ENCODE results near the gene C1QTNF3. TPM values are rescaled to one million over a fixed set of nuclear protein-coding genes. Genes with fewer than 3 reads are reported as not detected.

Gene C1QTNF3
- total RNA-seq, 1 donor from 2014 or later = 1.5 TPM

GRCh38 chr5:34007201-34007620 lies 35.8 kb downstream of the C1QTNF3 start:
- Mint-ChIP-seq H3K27ac (ENCODE audit: unreplicated experiment) (peak overlapping the region; percentile 88), H3K4me1 (ENCODE audit: low read depth) (peaks cover 53% of the 10 kb centered on the region), H3K27me3 (ENCODE audit: low read depth) (no peaks in the 10 kb centered on the region), H3K9me3 (ENCODE audit: low read depth) (no peaks in the 10 kb centered on the region), H3K36me3 (ENCODE audit: low read depth) (peaks cover 12% of the 10 kb centered on the region), H3K4me3 (ENCODE audit: unreplicated experiment) (peak overlapping the region; percentile 87)
- no peak for DNase-seq (ENCODE audit: low spot score)
- no peak for TF ChIP-seq CTCF (IDR thresholded peaks at IDR 0.05)

- DNase-seq (ENCODE audit: low spot score) = no peak
- Mint-ChIP-seq H3K4me1 (ENCODE audit: low read depth) (peaks cover 59% of the 10 kb centered on the region), H3K4me3 (ENCODE audit: unreplicated experiment) (no peak overlapping the region), H3K9me3 (ENCODE audit: low read depth) (no peaks in the 10 kb centered on the region), H3K27ac (ENCODE audit: unreplicated experiment) (no peak overlapping the region), H3K27me3 (ENCODE audit: low read depth) (no peaks in the 10 kb centered on the region), H3K36me3 (ENCODE audit: low read depth) (peaks cover 14% of the 10 kb centered on the region)
- no peak for TF ChIP-seq CTCF (IDR thresholded peaks at IDR 0.05)
Observed at GRCh38 chr5:34005681-34006080, 37.3 kb downstream of the C1QTNF3 start.

- Mint-ChIP-seq H3K27me3 (ENCODE audit: low read depth) (no peaks in the 10 kb centered on the region), H3K4me3 (ENCODE audit: unreplicated experiment) (no peak overlapping the region), H3K4me1 (ENCODE audit: low read depth) (peaks cover 59% of the 10 kb centered on the region), H3K36me3 (ENCODE audit: low read depth) (peaks cover 14% of the 10 kb centered on the region), H3K9me3 (ENCODE audit: low read depth) (no peaks in the 10 kb centered on the region), H3K27ac (ENCODE audit: unreplicated experiment) (no peak overlapping the region)
- DNase-seq (ENCODE audit: low spot score) = no peak
- no peak for TF ChIP-seq CTCF (IDR thresholded peaks at IDR 0.05)
Observed at GRCh38 chr5:34005211-34005610, 37.8 kb downstream of the C1QTNF3 start.

- Mint-ChIP-seq H3K9me3 (ENCODE audit: low read depth) (no peaks in the 10 kb centered on the region), H3K27ac (ENCODE audit: unreplicated experiment) (peak overlapping the region; percentile 49), H3K27me3 (ENCODE audit: low read depth) (no peaks in the 10 kb centered on the region), H3K4me3 (ENCODE audit: unreplicated experiment) (no peak overlapping the region), H3K36me3 (ENCODE audit: low read depth) (peaks cover 15% of the 10 kb centered on the region), H3K4me1 (ENCODE audit: low read depth) (peaks cover 56% of the 10 kb centered on the region)
- TF ChIP-seq CTCF (IDR thresholded peaks at IDR 0.05) = no peak
- no peak for DNase-seq (ENCODE audit: low spot score)
Observed at GRCh38 chr5:34003941-34004340, 39.1 kb downstream of the C1QTNF3 start.

- Mint-ChIP-seq H3K27me3 (ENCODE audit: low read depth) (no peaks in the 10 kb centered on the region), H3K36me3 (ENCODE audit: low read depth) (peaks cover 15% of the 10 kb centered on the region), H3K27ac (ENCODE audit: unreplicated experiment) (no peak overlapping the region), H3K9me3 (ENCODE audit: low read depth) (no peaks in the 10 kb centered on the region), H3K4me1 (ENCODE audit: low read depth) (peaks cover 51% of the 10 kb centered on the region), H3K4me3 (ENCODE audit: unreplicated experiment) (no peak overlapping the region)
- TF ChIP-seq CTCF (IDR thresholded peaks at IDR 0.05) = no peak
- DNase-seq (ENCODE audit: low spot score) = no peak
Observed at GRCh38 chr5:34002629-34003328, 40.2 kb downstream of the C1QTNF3 start.
